ENCODE results near the gene NEO1.

NEO1 gene

GRCh38 chr15:73246439-73246838 is 194.2 kb downstream of the NEO1 start:
- no peak overlapping the region for H3K9ac ChIP-seq (ENCODE audit: low read length)
- H3K79me2 ChIP-seq (ENCODE audit: low read length), result no peaks in the 10 kb centered on the region
- H4K20me1 ChIP-seq (ENCODE audit: insufficient read depth, low read length), result no peaks in the 10 kb centered on the region
- no peak overlapping the region for H3K4me2 ChIP-seq (ENCODE audit: low read depth, low read length)
- H3K4me1 ChIP-seq (ENCODE audit: low read length), result no peaks in the 10 kb centered on the region
- no peak for DNase-seq
- H3K9me2 ChIP-seq (replicated peaks; ENCODE audit: insufficient read depth, low read length), result no peaks in the 10 kb centered on the region
- no peaks in the 10 kb centered on the region for H3K9me3 ChIP-seq (replicated peaks; ENCODE audit: insufficient read depth, low read length)
- no peaks in the 10 kb centered on the region for H3K36me3 ChIP-seq (replicated peaks; ENCODE audit: insufficient read depth, low read length)
- TF ChIP-seq EZH2 (optimal IDR thresholded peaks at IDR 0.05; ENCODE audit: low read depth, low read length) (no peak), EZH2phosphoT487 (IDR thresholded peaks at IDR 0.05; ENCODE audit: low read length) (no peak), CTCF (IDR thresholded peaks at IDR 0.05; ENCODE audit: low read length) (no peak)
- no peaks in the 10 kb centered on the region for H3F3A ChIP-seq (ENCODE audit: insufficient read depth, low read length)
- no peak overlapping the region for H2AFZ ChIP-seq (ENCODE audit: low read length)
- no peak overlapping the region for H3K27ac ChIP-seq (ENCODE audit: low read length)
- no peaks in the 10 kb centered on the region for H3K27me3 ChIP-seq (replicated peaks; ENCODE audit: insufficient read depth, low read length)
- H3K4me3 ChIP-seq (ENCODE audit: low read length), result no peak overlapping the region

- H3K9me2 ChIP-seq (replicated peaks; ENCODE audit: insufficient read depth, low read length), result no peaks in the 10 kb centered on the region
- no peak for TF ChIP-seq EZH2phosphoT487 (IDR thresholded peaks at IDR 0.05; ENCODE audit: low read length)
- TF ChIP-seq EZH2 (optimal IDR thresholded peaks at IDR 0.05; ENCODE audit: low read depth, low read length), result no peak
- TF ChIP-seq CTCF (IDR thresholded peaks at IDR 0.05; ENCODE audit: low read length), result no peak
- no peak overlapping the region for H3K27ac ChIP-seq (ENCODE audit: low read length)
- H3K4me3 ChIP-seq (ENCODE audit: low read length), result no peak overlapping the region
- no peak overlapping the region for H3K9ac ChIP-seq (ENCODE audit: low read length)
- DNase-seq, result no peak
- H3F3A ChIP-seq (ENCODE audit: insufficient read depth, low read length), result no peaks in the 10 kb centered on the region
- H3K4me1 ChIP-seq (ENCODE audit: low read length), result no peaks in the 10 kb centered on the region
- no peak overlapping the region for H2AFZ ChIP-seq (ENCODE audit: low read length)
- no peaks in the 10 kb centered on the region for H3K36me3 ChIP-seq (replicated peaks; ENCODE audit: insufficient read depth, low read length)
- no peaks in the 10 kb centered on the region for H4K20me1 ChIP-seq (ENCODE audit: insufficient read depth, low read length)
- H3K4me2 ChIP-seq (ENCODE audit: low read depth, low read length), result no peak overlapping the region
- no peaks in the 10 kb centered on the region for H3K27me3 ChIP-seq (replicated peaks; ENCODE audit: insufficient read depth, low read length)
- H3K9me3 ChIP-seq (replicated peaks; ENCODE audit: insufficient read depth, low read length), result no peaks in the 10 kb centered on the region
- H3K79me2 ChIP-seq (ENCODE audit: low read length), result no peaks in the 10 kb centered on the region
Measured at GRCh38 chr15:73246898-73247297, 194.6 kb downstream of the NEO1 start.

GRCh38 chr15:73247331-73247730 is 195.1 kb downstream of the NEO1 start:
- TF ChIP-seq CTCF (IDR thresholded peaks at IDR 0.05; ENCODE audit: low read length) (no peak), EZH2 (optimal IDR thresholded peaks at IDR 0.05; ENCODE audit: low read depth, low read length) (no peak), EZH2phosphoT487 (IDR thresholded peaks at IDR 0.05; ENCODE audit: low read length) (no peak)
- no peaks in the 10 kb centered on the region for H3K36me3 ChIP-seq (replicated peaks; ENCODE audit: insufficient read depth, low read length)
- no peak overlapping the region for H3K4me3 ChIP-seq (ENCODE audit: low read length)
- no peaks in the 10 kb centered on the region for H3K9me3 ChIP-seq (replicated peaks; ENCODE audit: insufficient read depth, low read length)
- H3F3A ChIP-seq (ENCODE audit: insufficient read depth, low read length), result no peaks in the 10 kb centered on the region
- H3K9me2 ChIP-seq (replicated peaks; ENCODE audit: insufficient read depth, low read length), result no peaks in the 10 kb centered on the region
- H3K79me2 ChIP-seq (ENCODE audit: low read length), result no peaks in the 10 kb centered on the region
- H3K4me1 ChIP-seq (ENCODE audit: low read length), result no peaks in the 10 kb centered on the region
- H3K4me2 ChIP-seq (ENCODE audit: low read depth, low read length), result no peak overlapping the region
- no peak overlapping the region for H3K27ac ChIP-seq (ENCODE audit: low read length)
- DNase-seq, result no peak
- H2AFZ ChIP-seq (ENCODE audit: low read length), result no peak overlapping the region
- H4K20me1 ChIP-seq (ENCODE audit: insufficient read depth, low read length), result no peaks in the 10 kb centered on the region
- H3K9ac ChIP-seq (ENCODE audit: low read length), result no peak overlapping the region
- no peaks in the 10 kb centered on the region for H3K27me3 ChIP-seq (replicated peaks; ENCODE audit: insufficient read depth, low read length)
